ENCODE results near the gene MYH10. TPM values are rescaled to one million over a fixed set of nuclear protein-coding genes. Genes with fewer than 3 reads are reported as not detected.

Gene MYH10
- total RNA-seq, 1 donor from 2014 or later: 83.3 TPM

DNA sequence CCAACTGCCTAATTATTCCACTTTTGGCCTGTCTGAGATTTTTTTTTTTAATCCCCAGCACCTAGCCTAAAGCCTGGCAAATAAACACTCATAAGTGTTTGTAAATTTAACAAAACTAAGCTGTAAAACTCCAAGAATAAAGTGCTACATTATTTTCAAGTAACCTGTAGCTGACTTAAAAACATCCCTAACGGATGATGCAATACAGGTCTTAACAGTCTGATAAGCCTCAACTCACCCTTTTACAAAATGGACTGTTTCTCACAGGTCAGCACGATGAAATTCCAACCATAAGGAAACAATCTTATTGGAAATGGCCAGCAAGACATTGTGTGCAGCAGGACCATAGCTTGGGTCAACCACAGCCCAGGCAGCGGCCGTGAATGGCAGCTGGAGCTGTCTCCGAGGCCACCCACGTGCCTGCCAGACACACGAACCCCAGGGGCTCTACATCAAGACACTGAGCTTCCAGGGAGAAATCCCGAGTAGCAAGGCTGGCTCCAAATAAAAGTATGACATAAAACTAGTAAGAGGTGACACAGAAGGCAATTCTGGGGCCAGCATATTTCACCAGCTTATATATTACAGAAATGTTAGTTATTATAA, 135.9 kb downstream of the MYH10 start:
- no peak for TF ChIP-seq CTCF (IDR thresholded peaks at IDR 0.05)
- Histone ChIP-seq H3K4me1 (no peaks in the 10 kb centered on the region), H3K27me3 (ENCODE audit: low read depth) (no peaks in the 10 kb centered on the region), H3K27ac (no peak overlapping the region), H3K4me3 (no peak overlapping the region), H3K36me3 (peaks cover 83% of the 10 kb centered on the region), H3K9me3 (no peaks in the 10 kb centered on the region)
- no peak for DNase-seq
- intact Hi-C loops (cut with DNase I): no loop called here
- no peak for ATAC-seq

- H3K27ac ChIP-seq: no peak overlapping the region
- H3K36me3 ChIP-seq: peaks cover 80% of the 10 kb centered on the region
- H3K27me3 ChIP-seq (ENCODE audit: low read depth): no peaks in the 10 kb centered on the region
- no peaks in the 10 kb centered on the region for H3K9me3 ChIP-seq
- DNase-seq: no peak
- intact Hi-C loops (cut with DNase I): no loop called here
- H3K4me1 ChIP-seq: no peaks in the 10 kb centered on the region
- no peak overlapping the region for H3K4me3 ChIP-seq
- no peak for TF ChIP-seq CTCF (IDR thresholded peaks at IDR 0.05)
- ATAC-seq: no peak
Measured at GRCh38 chr17:8494021-8494420, 136.5 kb downstream of the MYH10 start.

- no peak for TF ChIP-seq CTCF (IDR thresholded peaks at IDR 0.05)
- Histone ChIP-seq H3K4me1 (no peaks in the 10 kb centered on the region), H3K27me3 (ENCODE audit: low read depth) (no peaks in the 10 kb centered on the region), H3K27ac (no peak overlapping the region), H3K9me3 (no peaks in the 10 kb centered on the region), H3K4me3 (no peak overlapping the region), H3K36me3 (peaks cover 85% of the 10 kb centered on the region)
- ATAC-seq (no peak), DNase-seq (no peak)
- intact Hi-C loops (cut with DNase I): no loop called here
Measured at GRCh38 chr17:8492121-8492520, 138.4 kb downstream of the MYH10 start.

DNA sequence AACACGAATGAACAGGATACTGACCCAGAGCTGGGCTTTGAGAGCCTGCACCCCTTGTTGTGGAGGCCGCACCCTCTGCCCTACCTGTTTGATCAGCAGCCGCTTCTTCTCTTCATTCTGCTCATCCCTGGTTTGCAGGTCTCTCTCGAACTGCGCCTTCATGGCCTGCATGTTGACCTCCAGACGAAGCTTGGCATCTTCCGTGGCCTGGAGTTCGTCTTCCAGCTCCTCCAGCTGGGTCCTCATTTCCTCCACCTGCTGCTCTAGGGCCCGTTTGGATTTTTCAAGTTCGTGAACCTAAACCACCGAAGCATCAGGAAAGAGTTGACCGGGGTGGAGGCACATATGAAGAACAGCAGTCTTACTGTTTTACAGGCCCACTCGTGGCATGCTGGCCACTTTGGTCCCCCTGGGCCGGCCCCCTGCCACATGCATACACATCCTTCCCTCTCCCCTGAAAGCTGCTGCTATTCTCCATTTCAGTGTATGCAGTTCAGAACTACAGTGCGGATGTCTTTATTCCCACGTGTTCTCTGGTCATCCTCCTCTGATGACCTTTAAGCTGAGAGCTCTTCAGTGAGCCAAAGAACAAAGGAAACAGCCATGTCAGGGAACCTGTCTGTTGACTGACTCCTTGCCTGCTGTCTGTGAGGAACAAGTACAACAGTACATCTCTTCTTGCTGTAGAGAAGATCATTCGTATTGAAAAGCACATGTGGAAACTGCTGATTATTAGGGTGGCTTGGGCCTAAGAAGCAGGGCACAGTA, 140.1 kb downstream of the MYH10 start:
- Histone ChIP-seq H3K4me1 (no peaks in the 10 kb centered on the region), H3K27me3 (ENCODE audit: low read depth) (no peaks in the 10 kb centered on the region), H3K4me3 (no peak overlapping the region), H3K27ac (no peak overlapping the region), H3K9me3 (no peaks in the 10 kb centered on the region), H3K36me3 (peaks cover 73% of the 10 kb centered on the region)
- no peak for ATAC-seq
- DNase-seq: no peak
- intact Hi-C loops (cut with DNase I): no loop called here
- no peak for TF ChIP-seq CTCF (IDR thresholded peaks at IDR 0.05)

DNA sequence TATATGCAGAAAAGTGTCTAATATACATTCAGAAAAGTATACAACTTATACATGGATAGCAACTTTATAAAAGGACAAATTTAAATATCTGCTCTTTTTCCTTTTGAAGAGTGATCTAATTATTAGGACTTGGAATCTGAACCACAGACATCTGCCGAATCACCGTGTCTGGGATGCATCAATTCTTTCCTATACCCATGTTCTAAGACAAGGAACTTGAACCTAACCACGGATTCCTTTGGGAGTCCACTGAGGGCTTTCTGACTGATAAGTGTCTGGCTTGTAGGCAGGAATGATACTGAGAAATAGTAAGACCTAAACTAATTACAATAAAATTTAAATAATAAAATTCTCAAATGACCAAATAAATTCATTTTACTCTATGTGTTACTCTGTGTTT, 140.7 kb downstream of the MYH10 start:
- TF ChIP-seq CTCF (IDR thresholded peaks at IDR 0.05): no peak
- Histone ChIP-seq H3K27me3 (ENCODE audit: low read depth) (no peaks in the 10 kb centered on the region), H3K4me3 (no peak overlapping the region), H3K36me3 (peaks cover 69% of the 10 kb centered on the region), H3K27ac (no peak overlapping the region), H3K9me3 (no peaks in the 10 kb centered on the region), H3K4me1 (no peaks in the 10 kb centered on the region)
- intact Hi-C loops (cut with DNase I): no loop called here
- no peak for ATAC-seq
- DNase-seq: no peak

All from lower lobe of right lung (tissue), 2 donors.